ENCODE data around the gene GPR150.

DNA sequence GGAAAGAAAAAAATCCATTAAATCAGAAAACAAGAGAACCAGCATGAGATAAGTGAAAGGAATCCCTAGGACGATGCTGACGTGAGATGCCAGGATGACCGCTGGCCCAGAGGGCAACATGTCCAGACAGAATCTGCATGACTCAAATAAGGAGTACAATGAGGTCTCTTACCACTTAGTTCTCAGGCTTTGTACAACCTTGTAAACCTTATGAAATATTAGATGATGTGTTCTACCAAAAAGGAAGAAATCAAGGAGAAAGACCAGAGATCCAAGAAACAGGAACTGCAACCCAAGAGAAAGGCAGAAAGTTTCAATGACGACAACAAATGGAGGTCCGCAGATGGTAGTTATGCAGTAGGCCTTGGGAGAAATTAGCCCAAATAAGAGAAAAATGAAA is 2.8 kb upstream of the GPR150 start:
- TF ChIP-seq POLR2AphosphoS5 (IDR thresholded peaks at IDR 0.05; ENCODE audit: low read depth, low read length) = no peak
- TF ChIP-seq POLR2A (IDR thresholded peaks at IDR 0.05; ENCODE audit: low read depth, low read length) = no peak
